ENCODE results near the gene TAS2R46.

The TAS2R46 gene

DNA sequence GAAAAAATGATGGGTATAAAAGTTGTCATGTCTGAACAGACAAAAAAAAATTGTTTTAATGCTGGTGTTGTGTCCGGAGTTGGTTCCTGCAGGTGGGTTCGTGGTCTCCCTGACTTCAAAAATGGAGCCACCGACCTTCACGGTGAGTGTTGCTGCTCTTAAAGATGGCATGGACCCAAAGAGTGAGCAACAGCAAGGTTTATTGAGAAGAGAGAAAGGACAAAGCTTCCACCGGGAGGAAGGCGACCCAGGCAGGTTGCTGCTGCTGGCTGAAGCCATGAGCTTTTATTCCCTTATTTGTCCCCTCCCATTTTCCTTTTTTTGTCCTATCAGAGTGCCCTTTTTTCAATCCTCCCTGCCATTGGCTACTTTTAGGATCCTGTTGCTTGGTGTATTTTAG, 30.8 kb downstream of the TAS2R46 start, which contains the start of gene TAS2R31:
Gene TAS2R31 (minus strand): TSS at position 101 of the 400 bp plus-strand sequence. CDS start 72 bp downstream, at position 29.
- no peak for DNase-seq

DNA sequence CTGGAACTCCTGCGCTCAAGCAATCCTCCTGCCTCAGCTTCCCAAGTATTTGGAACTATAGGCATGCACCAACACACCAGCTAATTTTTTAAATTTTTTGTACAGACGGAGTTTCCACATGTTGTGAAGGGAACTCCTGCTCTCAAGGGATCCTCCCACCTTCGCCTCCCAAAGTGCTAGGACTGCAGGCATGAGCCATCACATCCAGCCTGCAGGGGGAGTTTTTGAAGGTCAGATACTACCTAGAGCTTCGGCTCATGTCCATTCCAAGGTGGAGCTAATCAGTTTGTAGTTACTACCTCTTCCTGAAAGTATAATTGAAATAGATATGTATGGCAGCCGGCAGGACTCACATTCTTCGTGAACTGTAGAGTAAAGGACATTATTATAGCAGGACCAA, 36.0 kb downstream of the TAS2R46 start:
- no peak for DNase-seq

DNA sequence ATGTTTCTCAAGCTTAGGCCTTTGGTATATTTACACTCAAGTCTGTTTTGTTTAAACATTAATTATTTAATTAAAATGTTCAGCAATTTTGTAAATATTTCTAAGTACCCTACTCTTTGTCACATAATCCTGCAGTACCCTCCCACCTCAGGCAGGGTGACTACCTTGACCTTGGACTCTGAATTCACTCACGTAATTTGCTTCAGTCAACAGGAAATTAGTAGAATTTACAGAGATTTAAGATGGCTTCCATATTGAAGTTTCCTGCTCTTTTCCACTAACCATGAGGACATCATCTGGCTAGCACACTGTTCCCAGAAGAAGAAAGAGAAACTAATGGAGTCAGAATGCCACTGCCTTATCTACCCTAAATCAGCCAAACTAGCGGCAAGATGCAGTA, 38.7 kb downstream of the TAS2R46 start:
- no peak for DNase-seq

DNA sequence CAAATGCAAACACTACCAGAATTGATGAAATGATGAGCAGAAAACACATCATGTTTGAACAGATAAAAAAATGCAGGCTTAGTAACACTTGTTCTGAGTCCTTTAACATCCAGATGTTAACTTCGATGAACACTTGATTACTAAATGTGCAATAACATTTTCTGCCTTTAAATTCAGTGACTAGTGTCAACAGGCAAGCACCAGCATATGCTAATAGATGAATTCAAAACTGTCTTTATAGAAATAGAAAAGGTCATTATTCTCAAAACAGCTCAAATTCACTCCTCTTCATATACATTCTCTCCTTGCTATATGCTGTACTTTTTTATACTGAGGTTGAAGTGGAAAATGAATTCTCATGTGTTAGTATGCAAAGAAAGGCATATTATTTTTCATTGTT, 39.6 kb downstream of the TAS2R46 start, which contains the start of gene TAS2R19:
Gene TAS2R19 (minus strand): TSS at position 101 of the 400 bp plus-strand sequence. CDS start 49 bp downstream, at position 52.
- DNase-seq = no peak

DNA sequence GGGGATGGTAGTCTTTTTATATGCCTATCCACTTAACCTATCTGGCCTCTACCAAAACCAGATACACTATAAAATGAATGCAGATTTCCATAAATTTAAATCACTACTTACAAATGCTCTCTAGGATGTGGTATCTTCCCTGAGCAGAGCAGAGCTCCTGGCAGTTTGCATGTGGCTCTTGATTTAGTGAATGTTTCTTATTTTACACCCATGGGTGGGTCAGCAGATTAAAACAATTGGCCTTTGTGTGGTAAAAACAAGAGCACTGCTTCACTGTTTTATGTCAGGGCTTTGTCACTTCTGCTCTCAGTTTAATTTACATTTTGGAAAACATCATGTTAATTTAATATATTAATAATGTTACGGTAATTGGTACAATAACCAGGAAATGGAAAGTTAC, 45.2 kb downstream of the TAS2R46 start:
- DNase-seq = no peak

DNA sequence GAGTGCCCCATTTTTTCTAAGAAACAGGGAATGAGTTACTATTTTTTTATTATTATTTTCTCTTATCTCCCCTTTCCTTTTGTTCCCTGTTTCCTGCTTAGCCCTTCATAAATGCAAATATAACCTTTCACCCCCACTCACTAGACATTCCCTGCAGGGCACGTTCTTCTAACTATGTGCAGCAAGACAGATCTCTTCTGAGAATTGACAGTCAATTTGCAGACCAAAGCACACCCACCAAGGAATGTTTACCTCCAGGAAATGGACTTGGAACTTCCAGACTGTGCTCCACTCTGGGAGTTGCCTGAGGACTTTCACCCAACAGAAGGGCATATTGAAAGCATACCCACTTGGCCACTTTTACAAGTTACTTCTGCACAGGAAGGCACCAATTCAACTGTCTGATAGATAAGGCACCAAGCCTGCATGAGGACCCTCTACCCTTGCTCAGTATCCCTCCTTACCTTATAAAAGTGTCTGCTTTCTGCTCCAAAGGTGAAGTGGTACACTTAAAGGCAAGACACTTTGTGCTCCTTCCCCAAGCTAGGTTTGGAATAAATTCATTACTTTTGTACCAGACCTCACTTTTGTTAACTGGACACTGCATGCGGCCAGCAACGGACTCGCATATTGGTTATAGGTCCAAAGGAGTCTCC, 46.2 kb downstream of the TAS2R46 start:
- DNase-seq = no peak

DNA sequence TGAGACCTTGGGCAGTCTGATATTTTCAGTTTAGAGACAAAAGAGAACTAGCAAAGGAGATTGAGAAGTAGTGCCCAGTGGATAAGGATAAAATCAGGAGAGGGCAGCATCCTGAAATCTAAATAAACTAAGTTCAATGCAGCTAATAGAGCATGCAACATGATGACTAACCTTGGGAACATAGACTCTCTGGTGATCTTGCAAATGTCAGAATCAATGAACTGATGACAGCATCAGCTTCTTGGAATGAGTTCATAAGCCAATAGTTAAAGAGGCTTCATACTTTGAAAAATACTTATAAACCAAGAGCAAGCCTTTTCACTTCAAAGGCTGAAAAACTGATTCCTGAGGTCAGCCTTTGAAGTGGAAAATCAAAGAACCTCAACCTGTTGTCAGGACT, 47.9 kb downstream of the TAS2R46 start:
- DNase-seq = no peak

Measured in NCI-H345 (cell line).